Heart left ventricle (tissue), 16 donors: ENCODE data around the gene ALK. TPM values are rescaled to one million over a fixed set of nuclear protein-coding genes. Genes with fewer than 3 reads are reported as not detected.

Experiments used
- ATAC-seq, 4 donors: fragments of 200-7000 bp; cut with Tn5 transposase; one replicate each; pipeline ENCODE4 v1.9.1; 2020 to 2022; ENCODE audit warnings: moderate library complexity in 4 of 4, mild to moderate bottlenecking in 3 of 4, moderate number of reproducible peaks in 1 of 4
- DNase-seq, 5 donors: peaks; one replicate each; pipeline ENCODE4 v3.0.0-alpha.2; 2020
- H3K27ac ChIP-seq, 12 donors: fragments of 200-600 bp; sonication (generic) in 4 of 12; one replicate each; pipeline versions ENCODE4 v1.5.0 to v1.8.0; 2016 to 2022; ENCODE audit warnings: mild to moderate bottlenecking in 2 of 12
- H3K27me3 ChIP-seq, 9 donors: fragments of 200-600 bp; sonication (generic) in 2 of 9; one replicate each; pipeline versions ENCODE4 v1.5.1 to v1.8.0; 2016 to 2022; ENCODE audit warnings: mild to moderate bottlenecking in 3 of 9
- H3K36me3 ChIP-seq, 9 donors: fragments of 200-600 bp; sonication (generic) in 2 of 9; one replicate each; pipeline versions ENCODE4 v1.5.0 to v1.8.0; 2018 to 2022; ENCODE audit warnings: mild to moderate bottlenecking in 2 of 9
- H3K4me1 ChIP-seq, 12 donors: fragments of 200-600 bp; sonication (generic) in 4 of 12; one replicate each; pipeline versions ENCODE4 v1.5.0 to v1.8.0; 2016 to 2022; ENCODE audit warnings: mild to moderate bottlenecking in 3 of 12
- H3K4me3 ChIP-seq, 12 donors: fragments of 200-600 bp; sonication (generic) in 4 of 12; one replicate each; pipeline versions ENCODE4 v1.5.0 to v1.8.0; 2017 to 2022; ENCODE audit warnings: mild to moderate bottlenecking in 9 of 12, moderate library complexity in 4 of 12
- H3K9me3 ChIP-seq, 12 donors: fragments of 200-600 bp; sonication (generic) in 4 of 12; one replicate each; pipeline versions ENCODE4 v1.5.0 to v1.8.0; 2016 to 2022; ENCODE audit warnings: mild to moderate bottlenecking in 1 of 12
- POLR2A ChIP-seq, 2 donors: fragments of 450-650 bp; IDR thresholded peaks; one replicate each; pipeline ENCODE4 v1.6.1; 2017; ENCODE audit warnings: antibody characterized with exemption in 2 of 2, mild to moderate bottlenecking in 2 of 2, moderate library complexity in 2 of 2
- WGBS, 4 donors: extraction: QIAGEN DNeasy Blood & Tissue Kit in 2 of 4; methylation state at CpG; one replicate each; pipeline versions ENCODE4 v1.1.5 to v1.1.7; 2013 to 2018; 5-methylcytosine and 5-hydroxymethylcytosine counted together
- intact Hi-C, 10 donors: fragments of 100-400 bp; cut with DNase I; formaldehyde crosslinking; loops; one replicate each; pipeline versions ENCODE4 v1.11.1 to v1.14.2; 2022
- polyA plus RNA-seq, 2 donors: library from polyadenylated mRNA; stranded (reverse); fragments of 200-250 nt; gene quantifications; one replicate each; pipeline ENCODE4 v1.2.3, GENCODE V29; 2013
- total RNA-seq, 9 donors: library from RNA; depleted of rRNA in 2 of 9; stranded (reverse); fragments of >200 nt in 2 of 9; fragmentation: NEBNext Ultra II Directional in 3 of 9; extraction: Animal tissue kit (Norgen Biotek cat#: 25700) in 3 of 9; gene quantifications; one replicate each; pipeline versions ENCODE4 v1.1.0 to v1.2.4, GENCODE V29; 2016 to 2023
- TF ChIP-seq, protein P1 (sequence below), 12 donors: fragments of 200-600 bp; sonication (generic) in 4 of 12; IDR thresholded peaks; one replicate each; pipeline versions ENCODE4 v1.5.0 to v1.8.0; 2018 to 2022; ENCODE audit warnings: antibody characterized with exemption in 12 of 12, mild to moderate bottlenecking in 5 of 12
- donor health status: ischemic (EF 13 %, LVEDD 7.1; RV severe dilation, severe dysfunction).
- donor health status: healthy with polysubstance abuse.
- donor health status: DM: no; HTN: yes; CAD: no.
- donor health status: DM: no; HTN: no; CAD: no.
- donor health status: ischemic (EF 25% LVEDD 6.9; RV normal size, moderate dysfunction).
- donor health status: ischemic (EF 25% LVEDD 5.7; RV mildly dilated, moderate dysfunction).
- donor health status: healthy.
- donor health status: DM: yes; HTN: yes; CAD: no.
- donor health status: ischemic (EF 35%, LVEDD 5.7; RV mildly dilated, moderate dysfunction).
- donor health status: nonischemic (EF 11% LVEDD 7.7; RV severe dilation, severe dysfunction).
- donor health status: DM: yes; HTN: yes; CAD: no.
- donor health status: PGD.
- donor health status: ischemic (EF 29% LVEDD 5.4; RV normal size, mild dysfunction).
- donor health status: nonischemic (EF 23%, LVEDD 6.1; RV moderate dilation, normal function).

Gene ALK
- total and polyA plus RNA-seq, 11 donors, result 0.05 to 0.50 (median 0.13) TPM; not detected in 5

DNA sequence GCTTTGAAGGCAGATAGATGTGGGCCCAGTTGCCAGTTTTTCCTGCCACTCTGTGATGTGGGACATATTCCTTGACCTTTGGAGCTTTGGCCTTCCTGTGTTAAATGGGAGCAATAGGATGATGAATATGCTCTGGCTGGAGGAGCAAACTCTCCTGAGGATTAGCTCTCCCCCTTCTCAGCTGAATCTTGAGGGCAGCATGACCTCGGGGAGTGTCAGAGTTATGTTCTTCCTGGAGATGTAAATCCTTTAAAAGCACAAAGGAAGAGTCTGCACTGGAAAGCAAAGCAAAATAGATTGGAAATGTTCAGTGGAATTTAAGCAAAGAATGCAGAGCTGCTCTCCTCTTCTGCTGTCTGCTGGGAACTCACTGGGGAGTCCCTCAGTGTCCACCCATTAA lies 160.1 kb downstream of the ALK start:
- Histone ChIP-seq H3K4me1 (no peaks in the 10 kb centered on the region), H3K27ac (no peak overlapping the region), H3K4me3 (no peak overlapping the region), H3K9me3 (no peaks in the 10 kb centered on the region), H3K27me3 (peaks cover 0 to 3% (median 0%) of the 10 kb centered on the region in 9 donors), H3K36me3 (no peaks in the 10 kb centered on the region)
- no peak for DNase-seq
- TF ChIP-seq, protein P1, sequence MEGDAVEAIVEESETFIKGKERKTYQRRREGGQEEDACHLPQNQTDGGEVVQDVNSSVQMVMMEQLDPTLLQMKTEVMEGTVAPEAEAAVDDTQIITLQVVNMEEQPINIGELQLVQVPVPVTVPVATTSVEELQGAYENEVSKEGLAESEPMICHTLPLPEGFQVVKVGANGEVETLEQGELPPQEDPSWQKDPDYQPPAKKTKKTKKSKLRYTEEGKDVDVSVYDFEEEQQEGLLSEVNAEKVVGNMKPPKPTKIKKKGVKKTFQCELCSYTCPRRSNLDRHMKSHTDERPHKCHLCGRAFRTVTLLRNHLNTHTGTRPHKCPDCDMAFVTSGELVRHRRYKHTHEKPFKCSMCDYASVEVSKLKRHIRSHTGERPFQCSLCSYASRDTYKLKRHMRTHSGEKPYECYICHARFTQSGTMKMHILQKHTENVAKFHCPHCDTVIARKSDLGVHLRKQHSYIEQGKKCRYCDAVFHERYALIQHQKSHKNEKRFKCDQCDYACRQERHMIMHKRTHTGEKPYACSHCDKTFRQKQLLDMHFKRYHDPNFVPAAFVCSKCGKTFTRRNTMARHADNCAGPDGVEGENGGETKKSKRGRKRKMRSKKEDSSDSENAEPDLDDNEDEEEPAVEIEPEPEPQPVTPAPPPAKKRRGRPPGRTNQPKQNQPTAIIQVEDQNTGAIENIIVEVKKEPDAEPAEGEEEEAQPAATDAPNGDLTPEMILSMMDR (IDR thresholded peaks at IDR 0.05), result no peak
- no peak for TF ChIP-seq POLR2A (IDR thresholded peaks at IDR 0.05)
- 44 to 70% (median 53%) methylated on average over 1 of the region's 1 CpG for WGBS, 4 donors
- intact Hi-C loops, result no loop called here
- no peak for ATAC-seq

DNA sequence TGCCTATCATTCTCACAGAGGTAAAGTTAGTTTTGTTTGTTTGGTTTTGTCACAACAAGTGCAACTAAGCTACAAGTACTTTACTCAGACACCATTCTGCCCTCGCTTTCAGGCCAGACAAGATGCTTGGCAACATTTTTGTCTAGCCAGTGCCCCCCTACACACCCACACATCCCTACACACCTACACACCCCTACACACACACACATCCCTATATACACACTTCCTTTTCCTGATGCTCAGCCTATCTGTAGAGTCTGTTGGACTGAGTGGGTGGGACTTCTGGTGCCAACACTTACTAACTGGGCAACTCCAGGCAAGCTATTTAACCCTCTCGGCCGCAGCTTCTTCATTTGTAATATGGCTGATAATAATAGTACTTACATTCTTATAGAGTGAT lies 161.4 kb downstream of the ALK start:
- Histone ChIP-seq H3K4me3 (no peak overlapping the region), H3K27ac (no peak overlapping the region), H3K27me3 (peaks cover 0 to 3% (median 0%) of the 10 kb centered on the region in 9 donors), H3K36me3 (no peaks in the 10 kb centered on the region), H3K9me3 (no peaks in the 10 kb centered on the region), H3K4me1 (no peaks in the 10 kb centered on the region)
- intact Hi-C loops, result no loop called here
- no peak for ATAC-seq
- TF ChIP-seq, protein P1 (IDR thresholded peaks at IDR 0.05), result no peak
- no peak for TF ChIP-seq POLR2A (IDR thresholded peaks at IDR 0.05)
- no peak for DNase-seq
- 86 to 98% (median 93%) methylated on average over 3 of the region's 3 CpGs for WGBS, 4 donors

DNA sequence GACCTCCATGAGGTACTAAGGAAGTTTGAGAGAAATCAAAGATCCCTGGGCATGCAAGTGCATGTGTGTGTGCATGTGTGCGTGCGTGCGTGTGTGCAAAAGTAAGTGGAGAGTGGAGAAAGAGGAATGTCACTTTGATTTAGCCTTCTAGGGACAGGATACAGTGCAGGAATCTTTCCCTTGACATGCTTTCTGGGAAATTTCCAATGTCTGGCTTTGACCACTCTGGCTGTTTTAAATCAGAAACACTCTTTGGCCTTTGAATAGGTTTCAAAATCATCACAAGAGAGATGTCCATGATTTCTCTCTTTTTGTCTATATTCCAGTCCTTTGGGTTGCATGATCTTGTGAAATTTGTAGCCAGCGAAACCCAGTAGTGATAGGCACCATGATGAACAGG lies 162.0 kb downstream of the ALK start:
- H3K36me3 ChIP-seq, result no peaks in the 10 kb centered on the region
- no peaks in the 10 kb centered on the region for H3K9me3 ChIP-seq
- H3K4me1 ChIP-seq, result no peaks in the 10 kb centered on the region
- 86 to 91% (median 89%) methylated on average over 4 of the region's 4 CpGs for WGBS, 4 donors
- H3K27me3 ChIP-seq, result peaks cover 0 to 3% (median 0%) of the 10 kb centered on the region in 9 donors
- no peak overlapping the region for H3K27ac ChIP-seq
- no peak for TF ChIP-seq POLR2A (IDR thresholded peaks at IDR 0.05)
- TF ChIP-seq, protein P1 (IDR thresholded peaks at IDR 0.05), result no peak
- DNase-seq (no peak), ATAC-seq (no peak)
- intact Hi-C loops, result no loop called here
- H3K4me3 ChIP-seq, result no peak overlapping the region

DNA sequence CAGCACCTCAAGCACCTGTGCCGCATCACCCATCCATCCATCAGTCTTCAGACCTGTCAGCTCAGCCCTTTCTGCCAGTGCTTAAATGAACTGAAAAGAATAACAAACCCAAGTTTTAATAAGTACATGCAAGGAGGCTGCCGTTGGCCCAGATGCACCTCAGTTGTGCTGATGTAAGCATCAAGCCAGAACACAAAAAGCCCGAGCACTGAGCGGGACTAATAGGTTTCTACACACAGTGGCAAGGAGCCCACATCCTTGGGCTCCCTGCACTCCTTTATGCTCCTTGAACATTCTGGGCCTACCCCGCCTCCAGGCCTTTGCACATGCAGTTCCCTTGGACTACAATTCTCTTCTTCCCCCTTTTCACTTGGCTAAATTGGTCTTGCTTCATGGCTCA lies 165.6 kb downstream of the ALK start:
- intact Hi-C loops, result no loop called here
- H3K36me3 ChIP-seq, result no peaks in the 10 kb centered on the region
- ATAC-seq (no peak), DNase-seq (no peak)
- no peak overlapping the region for H3K27ac ChIP-seq
- no peak overlapping the region for H3K4me3 ChIP-seq
- TF ChIP-seq, protein P1 (IDR thresholded peaks at IDR 0.05), result no peak
- TF ChIP-seq POLR2A (IDR thresholded peaks at IDR 0.05), result no peak
- no peaks in the 10 kb centered on the region for H3K9me3 ChIP-seq
- H3K4me1 ChIP-seq, result no peaks in the 10 kb centered on the region
- H3K27me3 ChIP-seq, result no peaks in the 10 kb centered on the region
- WGBS, 4 donors, result 90 to 93% (median 93%) methylated on average over 5 of the region's 5 CpGs
